Limb (tissue), 2 donors: ENCODE results near the gene NLRP4.

Experiments used
- DNase-seq, 2 donors: peaks; one replicate each; pipeline ENCODE4 v3.0.0-alpha.2; 2016; ENCODE audit errors: extremely low spot score in 2 of 2

The NLRP4 gene

GRCh38 chr19:55836340-55836739 lies at the start of gene NLRP4:
TSS of gene NLRP4 (plus strand) at chr19:55836540. CDS start at chr19:55852081, 15,541 bp downstream.
- DNase-seq = no peak

GRCh38 chr19:55795021-55795420 lies 41.3 kb upstream of the NLRP4 start:
- no peak for DNase-seq

GRCh38 chr19:55801416-55801815 lies 34.9 kb upstream of the NLRP4 start:
- no peak for DNase-seq

GRCh38 chr19:55802281-55802680 lies 34.1 kb upstream of the NLRP4 start:
- DNase-seq = no peak

GRCh38 chr19:55809381-55810058 lies 26.8 kb upstream of the NLRP4 start:
- peak in 1 of 2 donors; percentile 15 for DNase-seq

- no peak for DNase-seq
Observed at GRCh38 chr19:55811340-55811739, 25.0 kb upstream of the NLRP4 start.

- no peak for DNase-seq
Observed at GRCh38 chr19:55812449-55812848, 23.9 kb upstream of the NLRP4 start.

- no peak for DNase-seq
Observed at GRCh38 chr19:55813906-55814305, 22.4 kb upstream of the NLRP4 start.

GRCh38 chr19:55820037-55820436 lies 16.3 kb upstream of the NLRP4 start:
- DNase-seq = no peak

- no peak for DNase-seq
Observed at GRCh38 chr19:55830656-55831055, 5.7 kb upstream of the NLRP4 start.

GRCh38 chr19:55831846-55832245 lies 4.5 kb upstream of the NLRP4 start, which contains the start of gene NLRP11:
TSS of gene NLRP11 (minus strand) at chr19:55831999. CDS start at chr19:55818174, 13,825 bp downstream.
- DNase-seq = no peak

- DNase-seq = no peak
Observed at GRCh38 chr19:55832676-55833075, 3.7 kb upstream of the NLRP4 start.

- DNase-seq = no peak
Observed at GRCh38 chr19:55838251-55838650, 1.9 kb downstream of the NLRP4 start.

- DNase-seq = no peak
Observed at GRCh38 chr19:55838906-55839305, 2.6 kb downstream of the NLRP4 start.

GRCh38 chr19:55855160-55855559 lies 18.8 kb downstream of the NLRP4 start:
- DNase-seq = no peak

- DNase-seq = no peak
Observed at GRCh38 chr19:55857149-55857548, 20.8 kb downstream of the NLRP4 start.

GRCh38 chr19:55857974-55858373 lies 21.6 kb downstream of the NLRP4 start:
- DNase-seq = no peak

GRCh38 chr19:55858401-55858800 lies 22.1 kb downstream of the NLRP4 start:
- DNase-seq = no peak

GRCh38 chr19:55858969-55859368 lies 22.6 kb downstream of the NLRP4 start:
- no peak for DNase-seq

GRCh38 chr19:55866521-55866920 lies 30.2 kb downstream of the NLRP4 start:
- no peak for DNase-seq

- DNase-seq = no peak
Observed at GRCh38 chr19:55867101-55867500, 30.8 kb downstream of the NLRP4 start.

GRCh38 chr19:55870736-55871135 lies 34.4 kb downstream of the NLRP4 start:
- no peak for DNase-seq

GRCh38 chr19:55877211-55877610 lies 40.9 kb downstream of the NLRP4 start:
- no peak for DNase-seq

GRCh38 chr19:55882626-55883025 lies 46.3 kb downstream of the NLRP4 start:
- DNase-seq = no peak
